Fibroblast of villous mesenchyme (primary cell): ENCODE data around the gene HLA-DRA. TPM values are rescaled to one million over a fixed set of nuclear protein-coding genes. Genes with fewer than 3 reads are reported as not detected.
"Not testable (repeated sequence)": the region's sequence is repeated elsewhere in the genome, so short reads cannot be mapped to it uniquely, and the experiment has no call there.

Experiments used
- DNase-seq: peaks from one replicate; pipeline ENCODE4 v3.0.0-alpha.2; 2010; ENCODE audit warnings: low read depth
- H3K4me3 ChIP-seq: 2 replicates; pipeline ENCODE4 v1.5.1; 2011; ENCODE audit warnings: low read depth, mild to moderate bottlenecking, low read length
- total RNA-seq: library from RNA; depleted of rRNA; stranded (reverse); fragments of >200 nt; gene quantifications from 2 replicates; pipeline ENCODE4 v1.2.3, GENCODE V29; 2012
- TF ChIP-seq, protein P1 (sequence below): IDR thresholded peaks from 2 replicates; pipeline ENCODE4 v1.5.1; 2012; ENCODE audit warnings: low read depth, mild to moderate bottlenecking, low read length; ENCODE audit not compliant: insufficient read depth

Gene HLA-DRA
- total RNA-seq, 1 donor: not detected

DNA sequence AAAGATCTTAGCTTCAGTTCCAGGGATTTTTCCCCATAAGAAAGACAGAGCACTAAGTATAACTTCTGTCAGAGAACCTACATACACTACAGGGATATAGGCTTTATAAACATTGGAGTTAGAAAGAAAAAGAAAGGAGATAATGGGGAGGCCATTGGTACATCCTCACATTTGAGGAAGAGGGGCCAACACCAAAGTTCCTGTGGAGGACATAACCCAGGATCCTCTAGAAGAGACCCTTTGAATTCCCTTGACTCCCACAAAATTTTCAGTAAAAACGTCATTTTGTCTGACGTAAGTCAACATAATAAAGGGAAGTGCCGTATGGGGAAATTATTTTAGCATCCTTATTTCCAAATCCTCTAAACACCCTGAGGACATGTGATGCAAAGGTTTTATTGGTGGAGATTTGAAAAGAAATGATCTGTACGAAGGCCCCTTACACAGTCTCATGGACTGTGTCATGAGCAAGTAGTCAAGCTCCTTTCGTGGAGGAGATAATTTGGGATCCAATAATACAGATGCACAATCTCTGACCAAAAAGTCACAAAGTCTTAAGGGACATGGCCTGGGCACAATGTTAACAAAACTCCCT is 33.2 kb downstream of the HLA-DRA start:
- TF ChIP-seq, protein P1, sequence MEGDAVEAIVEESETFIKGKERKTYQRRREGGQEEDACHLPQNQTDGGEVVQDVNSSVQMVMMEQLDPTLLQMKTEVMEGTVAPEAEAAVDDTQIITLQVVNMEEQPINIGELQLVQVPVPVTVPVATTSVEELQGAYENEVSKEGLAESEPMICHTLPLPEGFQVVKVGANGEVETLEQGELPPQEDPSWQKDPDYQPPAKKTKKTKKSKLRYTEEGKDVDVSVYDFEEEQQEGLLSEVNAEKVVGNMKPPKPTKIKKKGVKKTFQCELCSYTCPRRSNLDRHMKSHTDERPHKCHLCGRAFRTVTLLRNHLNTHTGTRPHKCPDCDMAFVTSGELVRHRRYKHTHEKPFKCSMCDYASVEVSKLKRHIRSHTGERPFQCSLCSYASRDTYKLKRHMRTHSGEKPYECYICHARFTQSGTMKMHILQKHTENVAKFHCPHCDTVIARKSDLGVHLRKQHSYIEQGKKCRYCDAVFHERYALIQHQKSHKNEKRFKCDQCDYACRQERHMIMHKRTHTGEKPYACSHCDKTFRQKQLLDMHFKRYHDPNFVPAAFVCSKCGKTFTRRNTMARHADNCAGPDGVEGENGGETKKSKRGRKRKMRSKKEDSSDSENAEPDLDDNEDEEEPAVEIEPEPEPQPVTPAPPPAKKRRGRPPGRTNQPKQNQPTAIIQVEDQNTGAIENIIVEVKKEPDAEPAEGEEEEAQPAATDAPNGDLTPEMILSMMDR: no peak
- H3K4me3 ChIP-seq: no peak overlapping the region
- DNase-seq: no peak

DNA sequence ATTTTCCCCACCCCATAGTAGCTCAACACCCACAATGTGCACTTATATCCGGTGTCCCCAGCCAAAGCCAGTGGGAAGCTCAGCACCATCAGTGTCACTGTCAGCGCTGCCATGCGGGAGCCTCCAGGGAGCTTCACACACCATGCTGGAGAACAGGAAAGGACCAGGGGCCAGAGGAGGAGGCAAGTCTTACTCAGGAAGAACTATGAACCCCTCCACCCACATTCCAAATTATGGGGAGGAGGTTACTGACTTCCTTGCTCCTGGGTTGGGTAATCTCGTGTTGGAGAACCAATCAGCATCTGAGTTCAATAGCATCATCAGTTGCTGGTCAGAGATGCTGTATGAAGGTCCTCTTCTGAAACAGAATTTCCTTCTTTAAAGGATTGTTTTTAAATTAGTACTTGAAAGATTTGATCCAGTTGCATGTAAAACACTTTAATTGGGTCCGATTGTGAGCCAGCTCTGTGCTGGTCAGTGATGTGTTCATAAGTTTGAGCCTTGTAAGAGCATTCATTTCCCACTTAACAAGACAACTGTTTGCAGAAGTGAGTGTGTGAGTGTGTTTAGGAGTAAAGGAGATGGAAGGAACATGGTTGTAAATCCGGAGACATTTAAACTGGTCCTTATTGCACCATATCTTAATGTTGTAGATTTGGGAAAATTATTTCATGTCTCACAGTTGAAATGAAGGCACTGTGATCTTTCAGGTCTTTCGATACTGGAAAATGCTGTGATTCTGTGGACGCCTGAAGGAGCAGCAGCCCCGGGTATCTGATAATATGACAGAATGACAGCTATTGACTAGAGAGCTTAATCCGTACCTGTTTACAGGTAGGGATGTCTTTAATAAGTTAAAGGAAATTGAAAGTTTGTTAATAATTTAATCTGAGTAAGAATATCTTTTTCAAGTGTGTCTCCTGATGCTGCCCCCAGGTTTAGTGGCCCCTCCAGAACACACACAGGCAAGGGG is 34.0 kb downstream of the HLA-DRA start:
- not testable (repeated sequence) for H3K4me3 ChIP-seq, DNase-seq

DNA sequence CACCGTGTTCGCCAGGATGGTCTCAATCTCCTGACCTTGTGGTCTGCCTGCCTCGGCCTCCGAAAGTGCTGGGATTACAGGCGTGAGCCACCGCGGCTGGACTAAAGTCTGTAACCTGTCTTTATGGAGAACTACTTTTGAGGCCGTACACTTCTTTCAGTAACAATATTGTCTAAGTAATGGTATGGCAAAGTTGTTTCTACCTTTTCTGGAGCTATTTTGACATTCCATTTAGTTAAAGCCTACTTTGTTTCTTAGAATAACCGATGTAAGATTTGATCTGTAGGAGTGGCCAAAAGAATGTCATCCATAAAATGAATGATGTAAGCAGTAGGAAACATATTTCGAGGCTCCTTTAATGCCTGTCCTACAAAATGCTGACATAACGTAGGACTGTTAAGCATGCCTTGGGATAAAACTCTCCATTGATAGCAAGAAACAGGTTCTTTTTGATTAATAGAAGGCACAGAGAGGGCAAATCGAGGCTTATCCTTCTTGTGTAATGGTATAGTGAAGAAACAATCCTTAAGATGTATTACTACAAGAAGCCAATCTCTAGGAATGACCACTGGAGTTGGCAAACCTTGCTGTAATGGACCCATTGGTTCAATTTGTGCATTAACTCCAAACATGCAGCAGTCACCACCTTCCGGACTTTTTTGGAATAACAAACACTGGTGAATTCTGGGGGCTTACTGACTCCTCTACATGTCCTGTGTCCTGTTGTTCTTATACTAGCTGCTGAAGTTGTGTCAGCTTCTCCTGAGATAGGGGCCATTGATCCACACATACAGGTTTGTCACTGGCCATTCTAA is 35.9 kb downstream of the HLA-DRA start:
- H3K4me3 ChIP-seq: no peak overlapping the region
- TF ChIP-seq, protein P1: no peak
- DNase-seq: no peak

DNA sequence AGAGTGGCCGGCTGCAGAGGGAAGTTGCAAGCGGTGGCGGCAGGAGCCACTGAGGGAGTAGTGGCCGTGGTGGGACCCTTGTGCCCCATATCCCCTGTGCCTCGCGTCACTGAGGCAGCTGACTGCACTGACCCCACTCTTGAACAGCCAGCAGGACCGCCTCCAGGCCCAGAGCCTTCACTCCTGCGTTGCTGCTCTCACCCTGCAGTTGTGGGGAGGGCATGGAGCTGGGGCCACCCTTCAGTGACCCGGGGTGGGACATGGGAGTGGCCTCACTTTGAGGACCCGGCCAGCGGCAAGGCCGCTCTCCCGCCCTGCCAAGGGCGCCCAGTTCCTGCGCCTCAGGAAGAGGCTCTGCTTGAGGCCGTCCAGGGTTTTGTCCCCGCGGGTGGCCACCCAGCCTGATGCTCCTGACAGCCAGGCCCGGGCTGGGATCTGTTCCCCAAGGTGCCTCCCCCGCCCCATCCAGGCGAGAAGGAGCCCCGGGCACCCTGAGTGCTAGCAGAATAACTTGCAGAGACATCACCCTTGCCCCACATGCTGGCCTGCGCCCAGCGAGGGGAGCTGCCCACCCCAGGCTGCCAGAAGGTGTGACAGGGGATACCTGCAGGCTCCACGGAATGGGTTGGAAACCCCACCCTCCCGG is 44.4 kb downstream of the HLA-DRA start:
- no peak for DNase-seq
- TF ChIP-seq, protein P1: no peak
- no peak overlapping the region for H3K4me3 ChIP-seq

DNA sequence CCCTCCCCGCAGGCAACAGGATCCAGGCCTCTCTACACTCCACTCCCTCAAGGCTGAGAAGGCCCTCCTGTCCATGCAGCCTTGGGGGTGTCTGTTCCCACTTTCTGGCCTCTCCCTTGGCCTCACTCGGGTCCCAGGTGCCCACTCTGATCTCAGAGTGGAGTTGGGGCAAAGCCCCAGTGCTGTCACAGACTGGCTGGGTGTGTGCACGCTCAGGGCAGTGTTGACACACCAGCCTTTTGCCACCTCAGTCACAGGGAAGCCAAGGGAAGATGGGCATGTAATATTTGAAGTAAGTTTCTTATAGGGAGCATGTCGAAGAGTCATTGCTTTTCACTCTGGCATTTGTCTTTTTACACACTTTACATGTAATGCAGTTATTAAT is 44.9 kb downstream of the HLA-DRA start:
- DNase-seq: no peak
- no peak overlapping the region for H3K4me3 ChIP-seq
- TF ChIP-seq, protein P1: no peak

DNA sequence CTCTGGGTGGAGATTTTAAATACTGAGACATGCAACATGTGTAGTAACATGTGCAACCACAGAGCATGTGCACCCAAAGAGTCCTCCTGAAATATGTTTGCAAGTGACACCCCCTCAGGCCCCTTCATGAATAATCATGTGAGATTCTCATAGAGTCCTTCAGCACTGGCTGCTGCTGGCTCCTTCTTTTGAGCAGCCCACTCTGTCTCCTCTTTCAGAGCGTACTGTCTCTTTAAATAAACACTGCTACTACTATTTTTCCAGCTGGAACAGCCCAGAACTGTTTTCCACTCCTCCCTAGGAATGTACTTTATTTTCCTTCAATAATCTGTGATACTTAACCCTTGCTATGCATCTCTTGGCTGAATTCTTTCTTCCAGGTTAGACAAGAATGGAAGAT is 48.4 kb downstream of the HLA-DRA start:
- TF ChIP-seq, protein P1: no peak
- DNase-seq: no peak
- no peak overlapping the region for H3K4me3 ChIP-seq
